OCI-LY1 (cell line): ENCODE measurements around the gene HGFAC.

Source experiments
- H2AFZ ChIP-seq: fragments of 200-600 bp; sonication (generic), shearing (Covaris generic); 2 replicates; pipeline ENCODE4 v1.6.0; 2014; ENCODE audit warnings: antibody characterized with exemption, mild to moderate bottlenecking, low read length
- H3F3A ChIP-seq: fragments of 200-600 bp; sonication (generic), shearing (Covaris generic); 2 replicates; pipeline ENCODE4 v1.6.0; 2014; ENCODE audit warnings: mild to moderate bottlenecking, antibody characterized with exemption, low read length, moderate library complexity; ENCODE audit not compliant: insufficient read depth
- H3K27ac ChIP-seq: fragments of 200-600 bp; sonication (generic); 2 replicates; pipeline ENCODE4 v1.5.1; 2014; ENCODE audit warnings: low read length, mixed run types, mild to moderate bottlenecking, low read depth; ENCODE audit not compliant: poor library complexity, severe bottlenecking
- H3K27me3 ChIP-seq: fragments of 200-600 bp; sonication (generic); 2 replicates; pipeline ENCODE4 v1.6.0; 2014; ENCODE audit warnings: antibody characterized with exemption, mild to moderate bottlenecking, low read length, moderate library complexity; ENCODE audit not compliant: insufficient read depth
- H3K36me3 ChIP-seq: fragments of 200-600 bp; sonication (generic); 2 replicates; pipeline ENCODE4 v1.6.1; 2014; ENCODE audit warnings: mild to moderate bottlenecking, antibody characterized with exemption, low read length, moderate library complexity, mixed read lengths; ENCODE audit not compliant: insufficient read depth
- H3K4me1 ChIP-seq: fragments of 200-600 bp; sonication (generic); 2 replicates; pipeline ENCODE4 v1.5.1; 2014; ENCODE audit warnings: mild to moderate bottlenecking, low read length, moderate library complexity; ENCODE audit not compliant: insufficient read depth, severe bottlenecking
- H3K4me2 ChIP-seq: fragments of 200-600 bp; sonication (generic), shearing (Covaris generic); 2 replicates; pipeline ENCODE4 v1.6.1; 2014; ENCODE audit warnings: low read length
- H3K4me3 ChIP-seq: fragments of 200-600 bp; sonication (generic); 2 replicates; pipeline ENCODE4 v1.5.1; 2014; ENCODE audit warnings: low read length, low read depth, mild to moderate bottlenecking, mixed read lengths; ENCODE audit not compliant: poor library complexity, severe bottlenecking
- H3K79me2 ChIP-seq: fragments of 200-600 bp; shearing (Covaris generic); 2 replicates; pipeline ENCODE4 v1.6.1; 2016; ENCODE audit warnings: mixed run types, low read length, mixed read lengths; ENCODE audit not compliant: insufficient read depth
- H3K9ac ChIP-seq: fragments of 200-600 bp; sonication (generic), shearing (Covaris generic); 2 replicates; pipeline ENCODE4 v1.6.1; 2014; ENCODE audit warnings: mild to moderate bottlenecking, low read length, mixed read lengths
- H3K9me2 ChIP-seq: fragments of 200-600 bp; sonication (generic), shearing (Covaris generic); 2 replicates; pipeline ENCODE4 v1.6.1; 2014; ENCODE audit warnings: low read depth, mild to moderate bottlenecking, low read length, mixed read lengths
- H3K9me3 ChIP-seq: fragments of 200-600 bp; shearing (Covaris generic); 2 replicates; pipeline ENCODE4 v1.6.1; 2014; ENCODE audit warnings: low read length, mixed read lengths
- H4K20me1 ChIP-seq: fragments of 200-600 bp; sonication (generic), shearing (Covaris generic); 2 replicates; pipeline ENCODE4 v1.6.0; 2016; ENCODE audit warnings: mild to moderate bottlenecking, low read length; ENCODE audit not compliant: insufficient read depth
- CTCF ChIP-seq: fragments of 200-600 bp; sonication (generic), shearing (Covaris generic); IDR thresholded peaks from 2 replicates; pipeline ENCODE4 v1.5.1; 2017; ENCODE audit warnings: mild to moderate bottlenecking, antibody characterized with exemption, low read length, moderate library complexity, mixed read lengths
- EZH2 ChIP-seq: fragments of 200-600 bp; sonication (generic), shearing (Covaris generic); IDR thresholded peaks from 2 replicates; pipeline ENCODE4 v1.8.0; 2017; ENCODE audit warnings: borderline replicate concordance, mixed run types, mild to moderate bottlenecking, antibody characterized with exemption, low read length, moderate library complexity, mixed read lengths

The HGFAC gene

GRCh38 chr4:3485011-3485791 lies 43.4 kb downstream of the HGFAC start:
- no peak overlapping the region for H3K9ac ChIP-seq
- no peaks in the 10 kb centered on the region for H3F3A ChIP-seq
- no peaks in the 10 kb centered on the region for H3K79me2 ChIP-seq
- no peaks in the 10 kb centered on the region for H3K9me3 ChIP-seq
- H3K36me3 ChIP-seq: no peaks in the 10 kb centered on the region
- H3K4me2 ChIP-seq: no peak overlapping the region
- H2AFZ ChIP-seq: no peak overlapping the region
- H3K4me3 ChIP-seq: no peak overlapping the region
- H3K4me1 ChIP-seq: no peaks in the 10 kb centered on the region
- no peaks in the 10 kb centered on the region for H3K9me2 ChIP-seq
- no peak overlapping the region for H3K27ac ChIP-seq
- H4K20me1 ChIP-seq: no peaks in the 10 kb centered on the region
- TF ChIP-seq CTCF (no peak), EZH2 (no peak)
- no peaks in the 10 kb centered on the region for H3K27me3 ChIP-seq

DNA sequence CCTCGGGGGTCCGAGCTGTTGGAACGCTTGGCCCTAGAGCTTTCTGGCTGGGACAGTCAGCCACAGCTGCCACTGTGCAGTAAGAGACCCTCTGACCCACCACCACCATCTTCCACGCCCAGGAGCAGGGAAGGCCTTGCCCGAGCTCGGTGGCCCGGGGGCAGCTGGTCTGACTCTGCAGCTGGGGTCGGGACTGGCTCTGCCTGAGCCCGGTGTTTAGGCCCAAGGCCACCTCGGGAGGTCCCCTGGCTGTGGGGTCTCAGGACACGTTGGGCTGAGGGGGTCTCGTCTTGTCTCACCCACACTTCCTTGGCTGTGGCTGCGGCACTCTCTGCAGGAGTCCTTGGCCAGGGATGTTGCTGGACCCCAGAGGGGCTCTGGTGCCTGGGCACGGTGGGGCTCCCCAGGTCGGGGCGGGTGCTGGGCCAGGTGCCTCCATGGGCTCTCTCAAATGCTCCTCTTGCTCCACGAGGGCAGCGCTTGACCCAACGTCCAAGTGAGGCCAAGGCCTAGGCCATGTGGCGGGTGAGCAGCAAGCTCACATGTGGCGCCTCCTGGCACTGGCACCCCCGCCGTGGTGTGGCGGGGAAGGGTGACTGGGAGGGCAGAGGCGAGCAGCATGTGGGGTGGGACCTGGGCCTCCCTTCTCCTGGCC lies 44.2 kb downstream of the HGFAC start:
- Histone ChIP-seq H3K79me2 (no peaks in the 10 kb centered on the region), H3K9me2 (no peaks in the 10 kb centered on the region), H3K9me3 (no peaks in the 10 kb centered on the region), H3F3A (no peaks in the 10 kb centered on the region), H3K9ac (no peak overlapping the region), H3K4me1 (no peaks in the 10 kb centered on the region), H4K20me1 (no peaks in the 10 kb centered on the region), H3K27ac (no peak overlapping the region), H2AFZ (no peak overlapping the region), H3K4me3 (no peak overlapping the region), H3K36me3 (no peaks in the 10 kb centered on the region), H3K27me3 (no peaks in the 10 kb centered on the region), H3K4me2 (no peak overlapping the region)
- TF ChIP-seq CTCF (no peak), EZH2 (no peak)

DNA sequence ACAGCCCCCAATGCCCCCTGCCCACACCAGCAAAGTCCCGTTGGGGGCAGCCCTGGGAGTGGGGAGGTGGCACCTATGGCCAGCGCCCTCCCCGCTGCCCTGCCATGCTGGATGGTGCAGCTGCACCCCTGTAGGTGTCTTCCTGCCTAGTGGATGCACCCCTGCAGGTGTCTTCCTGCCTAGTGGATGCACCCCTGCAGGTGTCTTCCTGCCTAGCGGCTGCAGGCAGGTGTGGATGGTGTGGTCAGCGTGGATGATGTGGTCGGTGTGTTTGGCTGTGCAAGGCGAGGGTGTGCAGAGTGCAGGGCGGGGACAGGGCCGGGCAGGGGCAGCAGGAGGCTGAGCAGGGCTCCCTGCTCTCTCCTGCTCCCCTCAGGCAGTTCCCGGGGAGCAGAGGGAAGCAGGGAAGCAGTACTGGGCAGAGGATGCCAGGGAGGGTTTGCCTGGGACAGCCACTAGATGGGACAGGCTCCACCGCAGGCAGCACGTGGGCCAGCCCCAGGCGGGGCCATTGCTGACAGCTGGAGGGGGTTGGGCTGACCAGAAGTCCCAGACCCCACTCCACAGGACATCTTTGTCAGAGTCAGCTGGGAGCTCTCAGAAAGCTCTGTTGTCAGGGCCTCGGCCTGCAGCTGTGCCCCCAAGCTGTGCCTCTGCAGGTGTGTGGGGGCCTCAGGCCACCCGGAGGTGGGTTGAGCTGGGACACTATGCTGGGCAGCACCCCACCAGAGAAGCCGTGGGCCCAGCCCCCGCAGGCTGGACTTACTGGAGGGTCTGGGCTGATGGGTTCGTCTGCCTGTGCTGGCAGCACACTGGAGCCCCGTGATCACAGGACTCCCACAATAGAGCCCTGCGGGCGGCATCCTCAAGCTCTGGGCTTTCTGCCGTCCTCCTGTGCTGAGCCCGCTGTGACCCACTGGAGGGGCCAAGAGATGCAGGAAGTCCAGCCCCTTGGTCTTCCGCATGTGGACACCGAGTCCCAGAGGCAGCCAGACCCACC lies 45.1 kb downstream of the HGFAC start:
- no peaks in the 10 kb centered on the region for H3K79me2 ChIP-seq
- H3K9me3 ChIP-seq: no peaks in the 10 kb centered on the region
- H4K20me1 ChIP-seq: no peaks in the 10 kb centered on the region
- no peak overlapping the region for H3K27ac ChIP-seq
- no peaks in the 10 kb centered on the region for H3F3A ChIP-seq
- no peaks in the 10 kb centered on the region for H3K4me1 ChIP-seq
- H3K9ac ChIP-seq: no peak overlapping the region
- no peaks in the 10 kb centered on the region for H3K36me3 ChIP-seq
- H2AFZ ChIP-seq: no peak overlapping the region
- no peak overlapping the region for H3K4me3 ChIP-seq
- H3K9me2 ChIP-seq: no peaks in the 10 kb centered on the region
- no peak overlapping the region for H3K4me2 ChIP-seq
- TF ChIP-seq EZH2 (no peak), CTCF (no peak)
- no peaks in the 10 kb centered on the region for H3K27me3 ChIP-seq
